Measurements from ENCODE around the gene GNB2. TPM values are rescaled to one million over a fixed set of nuclear protein-coding genes. Genes with fewer than 3 reads are reported as not detected.

Gene GNB2
- total and polyA plus RNA-seq, 2 of the 8 experiments (the other 6 are each of a cell fraction or from before 2014, with no cell fraction given): 157 to 260 TPM

GRCh38 chr7:100680576-100681271 lies 7.2 kb downstream of the GNB2 start:
- Histone ChIP-seq H3K18ac (ENCODE audit: extremely low read depth, low read length) (no peak overlapping the region), H3K4me2 (ENCODE audit: insufficient read depth in 1 of 2, low read depth in 2 of 2, low read length in 2 of 2) (no peak overlapping the region), H2AK5ac (ENCODE audit: low read depth, low read length) (no peak overlapping the region), H2BK15ac (ENCODE audit: low read length) (no peak overlapping the region), H3K4ac (replicated peaks; ENCODE audit: insufficient read length, low read depth, low read length) (no peak overlapping the region), H4K8ac (ENCODE audit: extremely low read depth, insufficient read depth, low read length) (peak overlapping the region; percentile 36; the same call in 1 of the 2 replicates), H3K4me3 (ENCODE audit: extremely low read depth in 1 of 4, insufficient read depth in 2 of 4, low read depth in 3 of 4, low read length in 4 of 4) (no peak overlapping the region), H3K79me1 (ENCODE audit: low read depth, low read length) (peaks cover 3% of the 10 kb centered on the region), H2BK5ac (ENCODE audit: low read depth, low read length) (no peak overlapping the region), H2BK12ac (ENCODE audit: low read depth, low read length) (no peak overlapping the region), H3K23me2 (ENCODE audit: low read depth, low read length) (no peaks in the 10 kb centered on the region; the same call in 1 of the 2 replicates), H2BK20ac (ENCODE audit: low read length) (no peak overlapping the region), H4K20me1 (replicated peaks in 1 of 2; ENCODE audit: control insufficient read depth in 1 of 2, insufficient read depth in 2 of 2, low read length in 2 of 2) (peaks cover 13 to 38% of the 10 kb centered on the region in 2 experiments), H4K5ac (ENCODE audit: insufficient read length, low read depth, low read length) (no peak overlapping the region), H3K79me2 (ENCODE audit: control insufficient read depth in 1 of 2, insufficient read depth in 2 of 2, low read length in 2 of 2) (0 out of 4 replicates have a peak, but pooled peaks cover 0 to 3% of the 10 kb centered on the region in 2 experiments), H3K56ac (replicated peaks; ENCODE audit: insufficient read length, low read depth, low read length) (no peak overlapping the region), H3K27me3 (replicated peaks in 1 of 4; ENCODE audit: control insufficient read depth in 3 of 4, extremely low read depth in 1 of 4, insufficient read depth in 3 of 4, low read length in 3 of 4) (no peaks in the 10 kb centered on the region), H2BK120ac (replicated peaks; ENCODE audit: low read depth, low read length) (no peak overlapping the region), H3K9ac (replicated peaks in 1 of 4; ENCODE audit: extremely low read depth in 1 of 4, low read depth in 3 of 4, low read length in 3 of 4) (no peak overlapping the region), H3K36me3 (ENCODE audit: control insufficient read depth in 2 of 4, insufficient read depth in 4 of 4, low read length in 3 of 4) (peaks cover 34 to 89% (median 59%) of the 10 kb centered on the region in 4 experiments), H3K23ac (ENCODE audit: insufficient read length) (no peak overlapping the region), H2AFZ (ENCODE audit: low read length) (no peak overlapping the region), H3K4me1 (replicated peaks in 1 of 4; ENCODE audit: control insufficient read depth in 3 of 4, insufficient read depth in 4 of 4, low read length in 3 of 4) (peaks cover 0 to 7% (median 4%) of the 10 kb centered on the region in 4 experiments; a peak in 6 of 7 replicates), H3K9me3 (ENCODE audit: insufficient read depth in 2 of 2, low read depth in 1 of 2, low read length in 1 of 2) (no peaks in the 10 kb centered on the region), H3K27ac (ENCODE audit: low read depth, low read length) (no peak overlapping the region; the same call in 1 of the 2 replicates), H3K14ac (ENCODE audit: insufficient read length) (no peak overlapping the region), H4K91ac (replicated peaks; ENCODE audit: insufficient read length, low read length) (no peak overlapping the region)
- POLR2A ChIA-PET (ENCODE audit: partially characterized antibody): interaction anchor here (0.5 to 10.3 kb wide), 17 partner anchors 8 to 311 kb away, joined by 3 to 257 read pairs (median 3); partner anchors contain the start of genes FBXO24, GIGYF1, MOSPD3 and POP7
- CTCF ChIA-PET (ENCODE audit: partially characterized antibody): interaction anchor here (0.9 to 20.7 kb wide), 12 partner anchors 12 to 119 kb away, joined by 3 to 254 read pairs (median 4); partner anchors contain the start of genes GIGYF1 and POP7
- DNase-seq (ENCODE audit: low read depth in 1 of 2, low spot score in 2 of 2): no peak
- 91% methylated on average over 18 of the region's 18 CpGs; no CpG with 5 or more reads in 1 of the 2 experiments for WGBS, 2 experiments (ENCODE audit: extremely low coverage in 1 of 2, insufficient coverage in 1 of 2, insufficient read length in 1 of 2, insufficient replicate concordance in 2 of 2, low coverage in 1 of 2, low lambda C conversion rate in 2 of 2, missing lambda C conversion rate in 1 of 2)
- no peak for FAIRE-seq
- peak; percentile 39 for TF ChIP-seq POLR2AphosphoS5 (IDR thresholded peaks at IDR 0.05; ENCODE audit: low read depth, low read length)
- no peak for TF ChIP-seq RFX5 (IDR thresholded peaks at IDR 0.05; ENCODE audit: borderline replicate concordance, low read depth, low read length)
